Gastrocnemius medialis (tissue), 4 donors: ENCODE results near the gene CMBL. TPM values are rescaled to one million over a fixed set of nuclear protein-coding genes. Genes with fewer than 3 reads are reported as not detected.

ENCODE experiments used
- ATAC-seq, 2 donors: fragments of 150-250 bp; one replicate each; pipeline ENCODE4 v1.9.1; 2016
- DNase-seq, 2 donors: peaks; one replicate each; pipeline ENCODE4 v3.0.0-alpha.2; 2019
- H3K27ac ChIP-seq, 4 donors: fragments of 200-600 bp; sonication (generic); 1 replicate in 1 of 4; 2 replicates in 3 of 4; pipeline ENCODE4 v1.5.1; 2016 to 2018; ENCODE audit warnings: mild to moderate bottlenecking in 2 of 4, moderate library complexity in 1 of 4
- H3K27me3 ChIP-seq, 3 donors: fragments of 200-600 bp; sonication (generic) in 2 of 3; 1 replicate in 1 of 3; 2 replicates in 2 of 3; pipeline versions ENCODE4 v1.5.1 to v1.6.0; 2016 to 2019; ENCODE audit warnings: mild to moderate bottlenecking in 1 of 3, moderate library complexity in 1 of 3
- H3K36me3 ChIP-seq, 2 donors: fragments of 200-600 bp; sonication (generic) in 1 of 2; one replicate each; pipeline ENCODE4 v1.5.1; 2017 to 2018
- H3K4me1 ChIP-seq, 2 donors: fragments of 200-600 bp; sonication (generic) in 1 of 2; one replicate each; pipeline ENCODE4 v1.5.1; 2016 to 2017; ENCODE audit warnings: mild to moderate bottlenecking in 2 of 2
- H3K4me3 ChIP-seq, 4 donors: fragments of 200-600 bp; sonication (generic) in 3 of 4; 1 replicate in 1 of 4; 2 replicates in 3 of 4; pipeline ENCODE4 v1.5.1; 2016 to 2019; ENCODE audit warnings: mild to moderate bottlenecking in 2 of 4
- H3K9me3 ChIP-seq, 3 donors: fragments of 200-600 bp; sonication (generic) in 2 of 3; 1 replicate in 1 of 3; 2 replicates in 2 of 3; pipeline ENCODE4 v1.5.1; 2016 to 2019
- POLR2A ChIP-seq, 2 donors: fragments of 450-650 bp; IDR thresholded peaks; one replicate each; pipeline ENCODE4 v1.6.1; 2017; ENCODE audit warnings: antibody characterized with exemption in 2 of 2, mild to moderate bottlenecking in 2 of 2, moderate library complexity in 2 of 2
- in situ Hi-C, 4 donors: fragments of 200-750 bp; cut with MboI; loops; one replicate each; pipeline versions ENCODE4 v1.15.0 to v1.8.0; 2017; ENCODE audit warnings: low sequenced_read_pairs in 4 of 4
- intact Hi-C: fragments of 100-400 bp; cut with DNase I; formaldehyde crosslinking; loops from one replicate; pipeline ENCODE4 v1.15.1; 2023; ENCODE audit warnings: low total_unique reads
- total RNA-seq, 4 donors: library from RNA; depleted of rRNA; stranded (reverse); fragments of >200 nt; gene quantifications; one replicate each; pipeline versions ENCODE4 v1.1.0 to v1.2.3, GENCODE V29; 2016
- TF ChIP-seq, protein P1 (sequence below), 5 experiments: fragments of 450-650 bp in 3 of 5; fragments of 200-600 bp in 2 of 5; sonication (generic) in 2 of 5; IDR thresholded peaks in 4 of 5; conservative IDR thresholded peaks in 1 of 5; 1 replicate in 4 of 5; 2 replicates in 1 of 5; pipeline ENCODE4 v1.5.1; 2016 to 2019; ENCODE audit warnings: antibody characterized with exemption in 5 of 5, mild to moderate bottlenecking in 3 of 5, moderate library complexity in 3 of 5

The CMBL gene
- total RNA-seq, 4 donors from 2014 or later: 7.8 to 46.7 (median 35.6) TPM

DNA sequence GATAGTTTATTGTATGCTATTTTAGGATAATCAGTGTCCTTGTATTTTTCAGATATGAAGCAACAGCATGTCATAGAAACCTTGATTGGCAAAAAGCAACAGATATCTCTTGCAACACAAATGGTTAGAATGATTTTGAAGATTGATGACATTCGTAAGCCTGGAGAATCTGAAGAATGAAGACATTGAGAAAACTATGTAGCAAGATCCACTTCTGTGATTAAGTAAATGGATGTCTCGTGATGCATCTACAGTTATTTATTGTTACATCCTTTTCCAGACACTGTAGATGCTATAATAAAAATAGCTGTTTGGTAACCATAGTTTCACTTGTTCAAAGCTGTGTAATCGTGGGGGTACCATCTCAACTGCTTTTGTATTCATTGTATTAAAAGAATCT is 43.1 kb downstream of the CMBL start:
- H3K36me3 ChIP-seq: peaks cover 5 to 65% of the 10 kb centered on the region in 2 donors
- H3K4me3 ChIP-seq: no peak overlapping the region
- H3K4me1 ChIP-seq: peaks cover 4 to 7% of the 10 kb centered on the region in 2 donors
- in situ Hi-C loops (loop anchor here in 1 of 4 donors (10.0 kb wide), 1 partner anchor 150 kb away; no protein-coding TSS in a partner anchor), intact Hi-C loops (no loop called here)
- peak overlapping the region; percentile 36 to 73 (median 70) for H3K27ac ChIP-seq
- H3K9me3 ChIP-seq: no peaks in the 10 kb centered on the region
- H3K27me3 ChIP-seq: no peaks in the 10 kb centered on the region
- ATAC-seq (no peak), DNase-seq (no peak)
- no peak for TF ChIP-seq POLR2A (IDR thresholded peaks at IDR 0.05)
- TF ChIP-seq, protein P1, sequence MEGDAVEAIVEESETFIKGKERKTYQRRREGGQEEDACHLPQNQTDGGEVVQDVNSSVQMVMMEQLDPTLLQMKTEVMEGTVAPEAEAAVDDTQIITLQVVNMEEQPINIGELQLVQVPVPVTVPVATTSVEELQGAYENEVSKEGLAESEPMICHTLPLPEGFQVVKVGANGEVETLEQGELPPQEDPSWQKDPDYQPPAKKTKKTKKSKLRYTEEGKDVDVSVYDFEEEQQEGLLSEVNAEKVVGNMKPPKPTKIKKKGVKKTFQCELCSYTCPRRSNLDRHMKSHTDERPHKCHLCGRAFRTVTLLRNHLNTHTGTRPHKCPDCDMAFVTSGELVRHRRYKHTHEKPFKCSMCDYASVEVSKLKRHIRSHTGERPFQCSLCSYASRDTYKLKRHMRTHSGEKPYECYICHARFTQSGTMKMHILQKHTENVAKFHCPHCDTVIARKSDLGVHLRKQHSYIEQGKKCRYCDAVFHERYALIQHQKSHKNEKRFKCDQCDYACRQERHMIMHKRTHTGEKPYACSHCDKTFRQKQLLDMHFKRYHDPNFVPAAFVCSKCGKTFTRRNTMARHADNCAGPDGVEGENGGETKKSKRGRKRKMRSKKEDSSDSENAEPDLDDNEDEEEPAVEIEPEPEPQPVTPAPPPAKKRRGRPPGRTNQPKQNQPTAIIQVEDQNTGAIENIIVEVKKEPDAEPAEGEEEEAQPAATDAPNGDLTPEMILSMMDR (IDR thresholded peaks at IDR 0.05 in 4 of 5, conservative IDR thresholded peaks at IDR 0.05 in 1 of 5): no peak

DNA sequence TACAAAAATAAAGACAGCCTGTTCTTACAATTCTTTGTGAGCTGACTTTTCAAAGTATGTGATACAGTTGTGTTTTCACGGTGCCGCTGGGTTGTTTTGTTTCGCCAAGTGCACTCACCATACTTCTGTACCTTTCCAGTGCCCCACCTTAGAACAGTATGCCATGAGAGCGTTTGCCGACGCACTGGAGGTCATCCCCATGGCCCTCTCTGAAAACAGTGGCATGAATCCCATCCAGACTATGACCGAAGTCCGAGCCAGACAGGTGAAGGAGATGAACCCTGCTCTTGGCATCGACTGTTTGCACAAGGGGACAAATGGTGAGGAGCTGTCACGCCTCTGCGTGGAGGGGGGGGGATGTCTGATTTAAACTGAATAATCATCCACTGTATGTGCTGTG is 44.7 kb downstream of the CMBL start:
- in situ Hi-C loops (loop anchor here in 1 of 4 donors (10.0 kb wide), 1 partner anchor 152 kb away; no protein-coding TSS in a partner anchor), intact Hi-C loops (no loop called here)
- Histone ChIP-seq H3K27ac (peak overlapping the region in 3 of 4 donors; percentile 36 to 72 (median 67)), H3K9me3 (no peaks in the 10 kb centered on the region), H3K4me3 (no peak overlapping the region), H3K4me1 (peaks cover 4 to 7% of the 10 kb centered on the region in 2 donors), H3K36me3 (peaks cover 11 to 81% of the 10 kb centered on the region in 2 donors), H3K27me3 (no peaks in the 10 kb centered on the region)
- TF ChIP-seq, protein P1 (IDR thresholded peaks at IDR 0.05 in 4 of 5, conservative IDR thresholded peaks at IDR 0.05 in 1 of 5): no peak
- TF ChIP-seq POLR2A (IDR thresholded peaks at IDR 0.05): no peak
- ATAC-seq (no peak), DNase-seq (no peak)

DNA sequence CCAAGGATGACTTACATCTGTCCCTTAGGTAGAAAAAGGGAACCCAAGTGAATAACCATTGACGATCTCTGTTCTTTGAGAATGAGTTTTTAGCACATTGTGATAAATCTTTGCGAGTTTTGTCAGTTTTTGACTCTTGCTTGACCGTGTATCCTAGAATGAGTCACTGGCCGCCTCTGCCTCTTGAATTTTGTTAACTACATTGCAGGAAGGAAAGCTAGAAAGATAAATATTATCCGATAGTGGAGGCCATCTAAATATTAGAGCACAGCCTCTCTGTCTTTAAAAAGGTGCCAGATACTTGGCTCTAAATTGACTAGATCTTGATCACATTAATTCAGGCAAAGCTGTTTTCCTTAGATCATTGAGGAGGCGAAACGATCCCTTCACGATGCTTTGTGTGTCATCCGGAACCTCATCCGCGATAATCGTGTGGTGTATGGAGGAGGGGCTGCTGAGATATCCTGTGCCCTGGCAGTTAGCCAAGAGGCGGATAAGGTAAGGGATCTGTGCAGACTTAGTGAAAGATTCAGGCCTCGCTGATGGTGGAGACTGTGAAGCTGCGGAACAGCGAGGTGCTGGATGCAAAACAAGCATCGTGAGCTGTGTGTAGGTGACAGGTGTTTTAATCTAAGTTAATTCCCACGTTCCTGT is 45.5 kb downstream of the CMBL start:
- H3K4me1 ChIP-seq: peaks cover 2 to 4% of the 10 kb centered on the region in 2 donors
- DNase-seq (no peak), ATAC-seq (no peak)
- no peaks in the 10 kb centered on the region for H3K27me3 ChIP-seq
- H3K36me3 ChIP-seq: peaks cover 11 to 87% of the 10 kb centered on the region in 2 donors
- intact Hi-C loops (no loop called here), in situ Hi-C loops (loop anchor here in 1 of 4 donors (10.0 kb wide), 1 partner anchor 153 kb away; no protein-coding TSS in a partner anchor)
- no peaks in the 10 kb centered on the region for H3K9me3 ChIP-seq
- TF ChIP-seq POLR2A (IDR thresholded peaks at IDR 0.05): no peak
- TF ChIP-seq, protein P1 (IDR thresholded peaks at IDR 0.05 in 4 of 5, conservative IDR thresholded peaks at IDR 0.05 in 1 of 5): no peak
- H3K27ac ChIP-seq: peak overlapping the region in 1 of 4 donors; percentile 67
- H3K4me3 ChIP-seq: no peak overlapping the region

DNA sequence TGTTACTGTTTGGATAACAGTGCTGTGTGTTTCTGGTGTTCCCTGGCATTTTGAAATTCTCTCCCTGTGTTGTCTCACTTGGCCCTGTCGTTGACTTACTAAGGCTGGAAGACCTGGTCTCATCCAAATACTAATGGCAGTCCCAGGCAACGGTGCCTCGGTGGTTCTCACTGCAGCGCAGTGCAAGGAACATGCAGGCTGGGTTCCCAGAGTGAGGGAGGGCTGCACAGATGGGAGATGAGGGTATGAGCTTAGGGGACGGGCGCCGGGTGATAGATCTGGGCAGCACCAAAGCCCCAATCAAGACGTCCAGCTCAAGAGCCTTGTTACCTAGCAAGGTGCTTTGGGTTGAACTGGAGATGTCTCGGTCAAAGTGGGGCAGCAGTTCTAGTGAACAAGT is 46.6 kb downstream of the CMBL start:
- TF ChIP-seq, protein P1 (IDR thresholded peaks at IDR 0.05 in 4 of 5, conservative IDR thresholded peaks at IDR 0.05 in 1 of 5): no peak
- TF ChIP-seq POLR2A (IDR thresholded peaks at IDR 0.05): no peak
- in situ Hi-C loops: loop anchor here in 1 of 4 donors (10.0 kb wide), 1 partner anchor 154 kb away; no protein-coding TSS in a partner anchor
- Histone ChIP-seq H3K36me3 (peaks cover 12 to 96% of the 10 kb centered on the region in 2 donors), H3K27ac (no peak overlapping the region), H3K4me1 (peaks cover 0 to 4% of the 10 kb centered on the region in 2 donors), H3K27me3 (no peaks in the 10 kb centered on the region), H3K9me3 (no peaks in the 10 kb centered on the region), H3K4me3 (no peak overlapping the region)
- intact Hi-C loops: no loop called here
- DNase-seq (no peak), ATAC-seq (no peak)
